ENCODE results near the gene PLA2G3. TPM values are rescaled to one million over a fixed set of nuclear protein-coding genes. Genes with fewer than 3 reads are reported as not detected.
"Not testable (repeated sequence)": the region's sequence is repeated elsewhere in the genome, so short reads cannot be mapped to it uniquely, and the experiment has no call there.

The PLA2G3 gene
- total and polyA plus RNA-seq, 4 experiments from 2014 or later = not detected

DNA sequence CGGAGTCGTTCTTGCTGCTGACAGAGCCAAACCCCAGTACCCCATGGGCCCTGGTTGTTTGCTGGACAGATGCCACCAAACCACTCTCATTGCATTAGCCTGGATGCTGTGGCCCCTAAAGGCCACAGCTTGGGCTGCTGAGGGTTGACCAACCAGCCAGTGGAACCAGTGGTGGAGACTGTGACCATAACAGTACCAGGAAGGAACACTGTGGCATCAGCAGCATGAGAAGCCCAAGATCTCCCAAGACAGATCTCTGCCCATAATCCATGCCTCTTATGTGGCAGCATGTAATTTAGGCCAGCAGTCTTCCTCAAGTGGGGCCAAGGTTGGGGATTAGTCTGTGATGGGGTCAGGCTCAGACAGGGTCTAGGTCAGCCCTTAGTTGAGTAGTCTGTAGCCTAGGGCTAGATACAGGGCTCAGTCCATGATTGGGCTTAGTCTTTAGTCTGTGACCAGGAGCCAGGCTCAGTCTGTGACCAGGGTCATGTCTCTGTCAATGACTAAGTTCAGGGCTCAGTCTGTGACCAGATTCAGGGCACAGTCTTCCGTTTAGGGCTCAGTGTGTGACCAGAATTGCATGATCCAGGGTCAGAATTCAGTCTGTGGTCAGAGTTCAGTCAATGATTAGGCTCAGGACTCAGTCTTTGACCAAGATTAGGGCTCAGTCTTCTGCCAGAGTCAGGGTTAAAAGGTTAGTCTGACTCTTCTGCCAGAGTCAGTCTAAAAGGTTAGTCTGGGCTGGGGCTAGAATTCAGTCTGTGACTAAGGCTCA, 22.1 kb downstream of the PLA2G3 start:
- Histone ChIP-seq H3K9me3 (ENCODE audit: control insufficient read depth in 1 of 2, low read length in 2 of 2) (no peaks in the 10 kb centered on the region), H3K27me3 (ENCODE audit: insufficient read depth, low read length) (no peaks in the 10 kb centered on the region), H3K4me3 (ENCODE audit: low read length in 2 of 2) (no peak overlapping the region), H3K4me1 (ENCODE audit: insufficient read depth, low read length) (no peaks in the 10 kb centered on the region), H3K36me3 (ENCODE audit: insufficient read depth, low read length) (no peaks in the 10 kb centered on the region), H3K27ac (ENCODE audit: low read depth, low read length) (no peak overlapping the region)
- Mint-ChIP-seq H3K4me3 (no peak overlapping the region), H3K27me3 (no peaks in the 10 kb centered on the region), H3K27ac (peak overlapping the region in 2 of 7 donors; percentile 12 to 17), H3K4me1 (no peaks in the 10 kb centered on the region), H3K36me3 (no peaks in the 10 kb centered on the region), H3K9me3 (no peaks in the 10 kb centered on the region)
- intact Hi-C loops (cut with micrococcal nuclease) = no loop called here
- DNase-seq = no peak
- ChIA-PET CTCF (ENCODE audit: partially characterized antibody) (interaction anchor here (0.8 to 1.1 kb wide), 3 partner anchors 10 to 41 kb away, joined by 3 read pairs; partner anchors contain the start of gene SELENOM), POLR2A (ENCODE audit: partially characterized antibody) (no interaction called here)

DNA sequence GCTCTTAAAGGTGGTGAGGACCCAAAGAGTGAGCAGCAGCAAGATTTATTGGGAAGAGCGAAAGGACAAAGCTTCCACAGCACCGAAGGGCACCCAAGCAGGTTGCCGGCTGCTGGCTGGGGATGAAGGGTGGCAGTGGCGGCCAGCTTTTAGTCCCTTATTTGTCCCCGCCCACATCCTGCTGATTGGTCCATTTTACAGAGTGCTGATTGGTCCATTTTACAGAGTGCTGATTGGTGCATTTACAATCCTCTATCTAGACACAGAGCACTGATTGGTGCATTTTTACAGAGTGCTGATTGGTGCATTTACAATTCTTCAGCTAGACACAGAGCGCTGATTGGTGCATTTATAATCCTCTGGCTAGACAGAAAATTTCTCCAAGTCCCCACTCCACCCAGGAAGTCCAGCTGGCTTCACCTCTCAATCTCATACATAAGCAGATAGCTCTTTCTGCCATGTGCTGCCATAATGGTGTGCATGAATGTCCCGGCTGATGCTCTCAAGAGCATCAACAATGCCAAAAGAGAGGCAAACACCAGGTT, 27.7 kb downstream of the PLA2G3 start:
- CTCF ChIA-PET (ENCODE audit: partially characterized antibody) = interaction anchor here (0.6 kb wide), 1 partner anchor 146 kb away, joined by 3 read pairs; no protein-coding TSS in a partner anchor
- H3K27me3 ChIP-seq (ENCODE audit: insufficient read depth, low read length); H3K4me1 Mint-ChIP-seq; H3K27me3 Mint-ChIP-seq; H3K9me3 Mint-ChIP-seq; POLR2A ChIA-PET (ENCODE audit: partially characterized antibody); H3K36me3 Mint-ChIP-seq; H3K27ac ChIP-seq (ENCODE audit: low read depth, low read length); intact Hi-C loops (cut with micrococcal nuclease); H3K27ac Mint-ChIP-seq; H3K9me3 ChIP-seq (ENCODE audit: control insufficient read depth in 1 of 2, low read length in 2 of 2); H3K4me3 Mint-ChIP-seq; H3K36me3 ChIP-seq (ENCODE audit: insufficient read depth, low read length); H3K4me1 ChIP-seq (ENCODE audit: insufficient read depth, low read length); H3K4me3 ChIP-seq (ENCODE audit: low read length in 2 of 2): not testable (repeated sequence)
- DNase-seq = peak in 1 of 5 donors; percentile 16

DNA sequence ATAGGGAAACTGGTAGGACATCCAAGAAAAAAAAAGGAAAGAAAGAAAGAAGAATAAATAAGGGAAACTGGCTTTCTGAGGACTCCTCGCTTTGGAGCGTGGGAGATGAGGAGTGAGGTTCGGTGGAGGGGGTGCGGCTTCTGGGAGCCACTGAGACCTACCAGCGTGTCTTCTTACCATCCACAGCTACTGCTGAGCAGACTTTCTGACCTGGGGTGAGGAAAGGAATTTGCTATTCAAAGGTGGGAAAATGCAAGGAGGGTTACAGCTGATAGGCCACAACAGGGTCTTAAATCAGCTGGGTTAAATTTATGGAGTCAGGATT, 32.5 kb downstream of the PLA2G3 start:
- DNase-seq = no peak
- H3K36me3 Mint-ChIP-seq = peaks cover 0 to 6% of the 10 kb centered on the region in 2 donors
- no peaks in the 10 kb centered on the region for H3K27me3 ChIP-seq (ENCODE audit: insufficient read depth, low read length)
- H3K4me3 Mint-ChIP-seq = peak overlapping the region; percentile 89 to 97 (median 94)
- no peaks in the 10 kb centered on the region for H3K9me3 ChIP-seq (ENCODE audit: control insufficient read depth in 1 of 2, low read length in 2 of 2)
- POLR2A ChIA-PET (ENCODE audit: partially characterized antibody) = interaction anchor here (0.6 to 4.9 kb wide), 17 partner anchors 12 to 1383 kb away, joined by 3 to 34 read pairs (median 4); partner anchors contain the start of genes LIMK2, MORC2, PIK3IP1 and RNF185
- H3K27ac Mint-ChIP-seq = peak overlapping the region; percentile 86 to 96 (median 94)
- no peaks in the 10 kb centered on the region for H3K27me3 Mint-ChIP-seq
- CTCF ChIA-PET (ENCODE audit: partially characterized antibody) = interaction anchor here (0.9 to 4.4 kb wide), 19 partner anchors 10 to 473 kb away, joined by 3 to 37 read pairs (median 4); no protein-coding TSS in a partner anchor
- intact Hi-C loops (cut with micrococcal nuclease) = loop anchor here (1.0 to 5.0 kb wide), 6 partner anchors 24 to 184 kb away; partner anchors contain the start of genes LIMK2, PIK3IP1 and RNF185
- peak overlapping the region; percentile 80 to 97 for H3K4me3 ChIP-seq (ENCODE audit: low read length in 2 of 2)
- peaks cover 17 to 31% (median 24%) of the 10 kb centered on the region in 4 donors for H3K4me1 Mint-ChIP-seq
- peaks cover 20% of the 10 kb centered on the region for H3K4me1 ChIP-seq (ENCODE audit: insufficient read depth, low read length)
- H3K27ac ChIP-seq (ENCODE audit: low read depth, low read length) = peak overlapping the region; percentile 48
- H3K9me3 Mint-ChIP-seq = no peaks in the 10 kb centered on the region
- no peaks in the 10 kb centered on the region for H3K36me3 ChIP-seq (ENCODE audit: insufficient read depth, low read length)

DNA sequence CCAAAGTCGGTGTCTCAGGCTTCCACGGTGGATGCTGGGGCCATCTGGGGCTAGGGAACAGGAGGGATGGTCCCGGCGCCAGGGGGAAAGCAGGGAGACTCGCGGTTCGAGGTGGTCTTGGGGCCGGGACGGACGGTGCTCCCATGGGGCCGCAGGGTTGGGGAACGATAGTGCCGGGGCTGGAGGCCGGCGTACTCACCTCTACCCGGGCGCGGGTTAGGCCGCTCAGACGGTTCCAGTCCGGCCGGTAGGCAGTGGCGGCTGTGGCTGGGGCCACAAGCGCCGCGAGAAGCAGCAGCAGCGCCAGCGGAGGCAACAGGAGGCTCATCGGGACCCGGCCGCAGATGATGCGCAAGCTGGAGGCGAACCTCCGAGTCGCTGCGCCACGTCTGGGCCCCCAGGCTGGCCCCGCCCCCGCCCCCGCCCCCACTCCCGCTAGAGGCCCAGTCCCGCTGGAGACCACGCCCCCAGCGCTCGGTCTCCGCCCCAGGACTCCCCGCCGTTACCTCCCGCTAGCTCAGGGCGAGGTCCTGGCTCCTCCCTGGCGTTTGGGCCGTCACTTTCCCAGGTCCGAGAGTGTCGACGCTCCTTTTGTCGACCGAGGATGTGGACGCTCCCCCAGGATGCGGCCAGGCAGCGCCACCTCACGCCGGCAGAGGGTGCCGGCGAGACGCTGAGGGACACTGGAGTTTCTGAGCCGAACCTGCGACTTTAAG, 33.0 kb downstream of the PLA2G3 start, which contains the start of gene SELENOM:
Gene SELENOM, minus strand, starts transcription at position 391 of the 716 bp plus-strand sequence. Its CDS starts 63 bp downstream, at position 328.
- Histone ChIP-seq H3K9me3 (ENCODE audit: control insufficient read depth in 1 of 2, low read length in 2 of 2) (no peaks in the 10 kb centered on the region), H3K27me3 (ENCODE audit: insufficient read depth, low read length) (no peaks in the 10 kb centered on the region), H3K36me3 (ENCODE audit: insufficient read depth, low read length) (no peaks in the 10 kb centered on the region), H3K4me1 (ENCODE audit: insufficient read depth, low read length) (peaks cover 20% of the 10 kb centered on the region), H3K4me3 (ENCODE audit: low read length in 2 of 2) (peak within 1 kb of the TSS; percentile 80 to 97), H3K27ac (ENCODE audit: low read depth, low read length) (peak within 1 kb of the TSS; percentile 62)
- peaks cover 17 to 31% (median 24%) of the 10 kb centered on the region in 4 donors for H3K4me1 Mint-ChIP-seq
- H3K27me3 Mint-ChIP-seq = no peaks in the 10 kb centered on the region
- peak within 1 kb of the TSS; percentile 86 to 96 (median 94) for H3K27ac Mint-ChIP-seq
- no peaks in the 10 kb centered on the region for H3K9me3 Mint-ChIP-seq
- H3K4me3 Mint-ChIP-seq = peak within 1 kb of the TSS; percentile 89 to 97 (median 94)
- peak; percentile 84 to 90 (median 85) for DNase-seq
- peaks cover 0 to 6% of the 10 kb centered on the region in 2 donors for H3K36me3 Mint-ChIP-seq
- POLR2A ChIA-PET (ENCODE audit: partially characterized antibody) = interaction anchor here (0.6 to 4.9 kb wide), 20 partner anchors 11 to 1383 kb away, joined by 3 to 34 read pairs (median 4); partner anchors contain the start of genes LIMK2, MORC2, PIK3IP1 and RNF185
- intact Hi-C loops (cut with micrococcal nuclease) = loop anchor here (1.0 to 5.0 kb wide), 6 partner anchors 23 to 185 kb away; partner anchors contain the start of genes LIMK2, PIK3IP1 and RNF185
- CTCF ChIA-PET (ENCODE audit: partially characterized antibody) = interaction anchor here (0.7 to 4.4 kb wide), 19 partner anchors 10 to 474 kb away, joined by 3 to 37 read pairs (median 4); no protein-coding TSS in a partner anchor

DNA sequence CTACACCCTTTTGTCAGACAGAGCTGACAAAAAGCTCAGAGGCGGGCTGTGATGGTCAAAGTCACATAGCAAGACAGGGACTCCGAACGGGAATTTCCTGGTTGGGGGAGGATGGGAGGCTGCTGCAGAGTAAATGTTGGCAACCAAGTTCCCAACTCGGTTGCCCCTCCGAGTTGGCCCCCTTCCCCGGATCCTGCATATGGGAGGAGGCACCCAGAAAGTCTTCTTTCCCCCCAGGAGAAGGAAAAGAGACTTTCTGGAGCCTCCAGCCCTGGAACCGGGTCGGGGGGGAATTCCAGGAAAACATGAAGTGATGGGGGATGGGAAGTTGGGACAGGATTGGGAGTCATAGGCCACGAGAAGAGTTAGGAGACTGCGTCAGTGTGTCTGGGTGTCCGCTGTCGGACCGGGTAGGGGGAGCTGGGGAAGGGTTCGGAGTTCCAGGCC, 33.6 kb downstream of the PLA2G3 start:
- no peaks in the 10 kb centered on the region for H3K27me3 Mint-ChIP-seq

DNA sequence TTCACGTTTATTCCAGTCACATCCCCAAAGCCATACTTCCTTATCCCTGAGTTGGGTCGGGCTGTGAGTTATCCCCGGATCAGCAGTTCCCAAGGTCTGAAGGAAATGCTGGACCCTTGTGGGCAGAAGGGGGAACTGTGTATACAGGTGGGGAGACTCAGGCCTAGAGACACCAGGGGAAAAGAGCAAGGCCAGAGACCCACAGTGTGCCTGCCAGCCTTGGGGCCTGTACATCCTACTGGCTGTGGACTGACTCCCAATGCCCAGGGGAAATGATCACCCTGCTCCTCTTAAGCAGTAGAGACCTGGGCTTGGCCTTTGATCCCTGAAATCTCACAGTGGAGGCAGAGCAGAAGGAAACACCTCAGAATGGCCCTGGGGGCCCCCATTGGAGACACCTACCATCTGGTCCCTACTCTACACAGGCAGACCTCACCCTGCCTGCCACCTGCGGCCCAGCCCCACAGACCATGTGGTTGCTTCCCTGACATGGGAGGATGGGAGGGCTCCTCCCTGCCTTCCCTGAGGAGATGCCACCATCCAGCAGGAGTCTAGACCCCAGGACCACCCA, 34.2 kb downstream of the PLA2G3 start:
- ChIA-PET POLR2A (ENCODE audit: partially characterized antibody) (interaction anchor here (1.1 to 4.9 kb wide), 6 partner anchors 10 to 185 kb away, joined by 4 to 34 read pairs (median 8); partner anchors contain the start of genes PIK3IP1 and RNF185), CTCF (ENCODE audit: partially characterized antibody) (interaction anchor here (4.4 kb wide), 1 partner anchor 125 kb away, joined by 37 read pairs; no protein-coding TSS in a partner anchor)
- Mint-ChIP-seq H3K4me3 (peak overlapping the region; percentile 89 to 97 (median 94)), H3K9me3 (no peaks in the 10 kb centered on the region), H3K4me1 (peaks cover 17 to 31% (median 24%) of the 10 kb centered on the region in 4 donors), H3K27ac (peak overlapping the region in 6 of 7 donors; percentile 63 to 92 (median 76)), H3K27me3 (no peaks in the 10 kb centered on the region), H3K36me3 (peaks cover 0 to 6% of the 10 kb centered on the region in 2 donors)
- H3K9me3 ChIP-seq (ENCODE audit: control insufficient read depth in 1 of 2, low read length in 2 of 2) = no peaks in the 10 kb centered on the region
- peaks cover 20% of the 10 kb centered on the region for H3K4me1 ChIP-seq (ENCODE audit: insufficient read depth, low read length)
- H3K36me3 ChIP-seq (ENCODE audit: insufficient read depth, low read length) = no peaks in the 10 kb centered on the region
- no peak overlapping the region for H3K4me3 ChIP-seq (ENCODE audit: low read length in 2 of 2)
- no peaks in the 10 kb centered on the region for H3K27me3 ChIP-seq (ENCODE audit: insufficient read depth, low read length)
- no peak overlapping the region for H3K27ac ChIP-seq (ENCODE audit: low read depth, low read length)
- no peak for DNase-seq
- intact Hi-C loops (cut with micrococcal nuclease) = loop anchor here (5.0 kb wide), 3 partner anchors 56 to 186 kb away; partner anchors contain the start of genes LIMK2, PIK3IP1 and RNF185

More for the DNA sequence above, 33.6 kb downstream of the PLA2G3 start:
- Histone ChIP-seq H3K27ac (ENCODE audit: low read depth, low read length) (peak overlapping the region; percentile 62), H3K9me3 (ENCODE audit: control insufficient read depth in 1 of 2, low read length in 2 of 2) (no peaks in the 10 kb centered on the region), H3K36me3 (ENCODE audit: insufficient read depth, low read length) (no peaks in the 10 kb centered on the region), H3K4me1 (ENCODE audit: insufficient read depth, low read length) (peaks cover 20% of the 10 kb centered on the region), H3K27me3 (ENCODE audit: insufficient read depth, low read length) (no peaks in the 10 kb centered on the region), H3K4me3 (ENCODE audit: low read length in 2 of 2) (peak overlapping the region; percentile 38 to 97)
- Mint-ChIP-seq H3K36me3 (peaks cover 0 to 6% of the 10 kb centered on the region in 2 donors), H3K27ac (peak overlapping the region; percentile 84 to 96 (median 93)), H3K4me3 (peak overlapping the region; percentile 89 to 97 (median 94)), H3K4me1 (peaks cover 17 to 31% (median 24%) of the 10 kb centered on the region in 4 donors), H3K9me3 (no peaks in the 10 kb centered on the region)
- CTCF ChIA-PET (ENCODE audit: partially characterized antibody) = interaction anchor here (0.7 to 4.4 kb wide), 9 partner anchors 11 to 474 kb away, joined by 3 to 37 read pairs (median 4); no protein-coding TSS in a partner anchor
- intact Hi-C loops (cut with micrococcal nuclease) = loop anchor here (1.0 to 5.0 kb wide), 6 partner anchors 22 to 186 kb away; partner anchors contain the start of genes LIMK2, PIK3IP1 and RNF185
- POLR2A ChIA-PET (ENCODE audit: partially characterized antibody) = interaction anchor here (0.6 to 4.9 kb wide), 14 partner anchors 10 to 660 kb away, joined by 3 to 34 read pairs (median 4); partner anchors contain the start of genes LIMK2, MORC2, PIK3IP1 and RNF185
- no peak for DNase-seq

All from CD4-positive, alpha-beta memory T cell (primary cell).